NCI-H446 treated with DMSO at 0.1 percent for 48 hours (cell line): Measurements from ENCODE around the gene SPSB4.

ENCODE experiments used
- DNase-seq: peaks from one replicate; lab custom pipeline; 2025; lab: John Stamatoyannopoulos, UW

The SPSB4 gene

DNA sequence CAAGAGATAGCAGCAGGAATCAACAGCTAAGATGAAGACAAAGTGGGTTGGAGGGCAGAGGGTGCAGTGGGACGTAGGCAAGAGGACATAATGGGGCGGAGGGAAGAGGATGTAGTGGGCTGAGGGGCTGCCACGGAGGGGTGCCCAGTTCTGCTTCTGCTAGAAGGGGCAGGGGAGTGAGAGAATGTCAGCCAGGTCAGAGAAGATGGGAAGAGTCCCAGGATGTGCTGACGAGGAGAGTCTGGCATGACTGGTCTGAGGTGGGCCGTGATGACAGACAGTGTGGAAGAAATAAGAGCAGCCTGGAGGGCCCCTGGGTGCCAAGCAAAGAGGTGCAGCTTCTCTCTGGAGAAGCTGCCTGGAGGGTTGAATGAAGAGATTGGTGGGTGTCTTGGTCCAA lies 4.0 kb downstream of the SPSB4 start:
- no peak for DNase-seq

- DNase-seq = no peak
These were observed 4.6 kb downstream of the SPSB4 start for GRCh38 chr3:141055536-141056445.

GRCh38 chr3:141056751-141057171 lies 5.6 kb downstream of the SPSB4 start:
- DNase-seq = no peak

DNA sequence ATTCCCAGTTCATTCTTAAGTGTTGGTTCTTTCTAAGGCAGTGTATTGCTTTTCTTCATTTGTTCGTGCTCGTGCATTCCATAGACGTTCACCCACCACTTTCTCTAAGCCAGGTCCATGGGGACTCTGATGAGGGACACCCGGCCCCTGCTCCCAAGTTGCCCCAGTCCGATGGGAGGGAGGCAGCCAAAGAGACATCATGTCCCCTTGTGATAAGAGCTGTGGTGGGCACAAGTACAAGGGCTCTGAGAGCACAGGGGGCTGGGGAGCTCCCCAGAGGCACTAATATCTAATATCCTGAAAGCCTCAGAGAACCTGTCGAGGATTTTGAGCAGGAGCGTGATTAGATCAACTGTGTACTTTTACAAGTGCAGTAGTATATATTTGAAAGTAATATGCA lies 6.3 kb downstream of the SPSB4 start:
- DNase-seq = no peak

- no peak for DNase-seq
These were observed 7.0 kb downstream of the SPSB4 start for GRCh38 chr3:141057946-141058800.

GRCh38 chr3:141058996-141059395 lies 7.8 kb downstream of the SPSB4 start:
- no peak for DNase-seq

DNA sequence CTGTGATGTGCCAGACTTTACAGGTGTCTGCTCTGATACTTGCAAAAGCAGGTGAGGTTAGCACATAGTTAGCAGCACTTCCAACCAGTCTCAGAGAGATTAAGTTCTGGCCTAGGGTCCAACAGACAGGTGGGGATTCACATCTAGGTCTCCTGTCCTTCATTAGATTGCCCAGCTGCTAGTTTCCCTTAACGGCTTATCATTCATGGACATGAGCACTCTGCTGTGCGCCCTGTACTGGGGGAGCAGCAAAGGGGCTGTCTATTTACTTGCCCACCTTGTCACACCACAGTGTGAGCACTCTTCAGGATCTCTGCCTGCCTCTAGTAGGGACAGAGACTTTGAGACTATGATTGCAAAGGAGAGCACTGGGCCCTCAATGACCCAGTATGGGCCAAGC lies 8.7 kb downstream of the SPSB4 start:
- no peak for DNase-seq

- DNase-seq = no peak
These were observed 9.2 kb downstream of the SPSB4 start for GRCh38 chr3:141060327-141060726.

DNA sequence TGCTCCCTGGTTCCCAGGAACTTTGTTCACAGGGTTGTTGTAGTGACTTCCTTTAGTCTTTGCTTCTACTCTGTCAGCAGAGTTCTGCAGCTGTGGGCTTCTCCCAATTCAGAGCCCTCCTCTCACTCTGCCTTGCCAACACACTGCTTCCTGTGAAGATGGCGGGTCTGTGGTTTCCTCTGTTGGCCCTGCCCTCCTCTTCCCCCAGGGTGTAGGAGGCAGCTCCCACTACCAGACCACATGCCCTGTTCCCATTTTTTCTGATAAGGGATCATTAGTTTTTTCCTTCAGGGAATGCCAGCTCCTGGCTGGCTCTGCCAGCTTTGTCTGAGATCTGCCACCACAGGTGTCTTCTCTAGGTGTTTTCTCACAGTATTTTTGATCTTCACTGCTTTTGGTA lies 12.7 kb downstream of the SPSB4 start:
- DNase-seq = no peak

- DNase-seq = no peak
These were observed 13.2 kb downstream of the SPSB4 start for GRCh38 chr3:141064255-141064926.

- no peak for DNase-seq
These were observed 14.1 kb downstream of the SPSB4 start for GRCh38 chr3:141065258-141065657.

- no peak for DNase-seq
These were observed 15.0 kb downstream of the SPSB4 start for GRCh38 chr3:141065841-141066805.

GRCh38 chr3:141067206-141067974 lies 16.2 kb downstream of the SPSB4 start:
- DNase-seq = no peak

DNA sequence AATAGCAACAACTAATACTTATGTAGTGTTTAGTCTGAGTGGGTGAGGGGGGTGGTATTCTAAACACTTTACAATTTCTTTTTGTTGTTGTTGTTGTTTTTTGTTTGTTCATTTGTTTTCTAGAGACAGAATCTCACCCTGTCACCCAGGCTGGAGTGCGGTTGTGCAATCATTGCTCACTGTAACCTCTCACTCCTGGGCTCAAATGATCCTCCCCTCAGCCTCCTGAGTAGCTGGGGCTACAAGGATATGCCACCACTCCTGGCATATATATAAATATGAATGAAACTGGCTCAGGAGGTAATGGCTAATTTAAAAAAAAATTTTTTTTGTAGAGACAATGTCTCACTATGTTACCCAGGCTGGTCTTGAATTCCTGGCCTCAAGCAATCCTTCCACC lies 19.1 kb downstream of the SPSB4 start:
- DNase-seq = no peak

GRCh38 chr3:141070727-141071357 lies 19.7 kb downstream of the SPSB4 start:
- DNase-seq = no peak

DNA sequence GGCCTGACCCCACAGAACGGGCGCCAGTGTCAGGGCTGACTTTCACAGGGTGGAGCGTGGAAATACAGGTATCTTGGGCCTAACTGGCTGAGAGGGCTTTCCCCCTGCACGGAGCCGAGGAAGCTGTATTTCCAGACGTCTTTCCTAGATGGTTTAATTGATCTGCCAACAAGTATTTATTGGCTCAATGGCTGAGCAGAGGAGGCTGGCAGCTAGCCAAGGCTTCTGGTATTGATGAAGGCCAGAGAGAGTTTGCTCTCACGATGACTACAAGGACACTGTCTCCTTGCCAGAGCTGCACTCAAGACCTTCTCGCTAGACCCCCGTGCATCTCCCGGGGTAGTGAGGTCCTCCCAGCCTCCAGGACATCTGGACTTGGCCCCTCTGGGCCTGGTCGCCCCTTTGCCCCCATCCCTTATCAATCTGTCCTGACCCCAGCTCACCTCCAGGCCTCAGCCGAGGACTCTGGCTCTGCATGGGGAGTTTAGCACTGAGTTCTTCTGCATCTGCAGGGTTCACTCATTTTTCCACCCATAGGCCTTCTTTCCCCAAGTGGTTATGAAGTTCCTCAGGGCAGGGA lies 20.6 kb downstream of the SPSB4 start:
- DNase-seq = no peak

DNA sequence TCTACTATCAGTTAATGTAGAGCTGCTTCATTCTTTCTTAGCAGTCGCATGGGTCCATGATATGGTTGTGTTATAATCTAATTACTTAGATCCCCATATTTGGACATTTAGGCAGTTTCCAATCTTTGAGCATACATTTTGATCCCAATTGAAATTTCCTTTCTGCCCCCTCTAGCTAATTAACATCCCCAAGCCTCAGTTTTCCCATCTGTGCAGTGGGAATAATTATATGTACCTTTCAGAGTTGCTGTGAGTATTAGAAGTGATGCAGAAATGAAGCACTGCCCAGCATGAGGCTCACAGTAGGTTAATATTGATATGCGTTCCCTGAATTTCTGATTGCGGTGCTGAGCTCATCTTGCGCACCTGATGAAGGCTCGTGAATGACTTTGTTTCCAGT lies 21.8 kb downstream of the SPSB4 start:
- no peak for DNase-seq

DNA sequence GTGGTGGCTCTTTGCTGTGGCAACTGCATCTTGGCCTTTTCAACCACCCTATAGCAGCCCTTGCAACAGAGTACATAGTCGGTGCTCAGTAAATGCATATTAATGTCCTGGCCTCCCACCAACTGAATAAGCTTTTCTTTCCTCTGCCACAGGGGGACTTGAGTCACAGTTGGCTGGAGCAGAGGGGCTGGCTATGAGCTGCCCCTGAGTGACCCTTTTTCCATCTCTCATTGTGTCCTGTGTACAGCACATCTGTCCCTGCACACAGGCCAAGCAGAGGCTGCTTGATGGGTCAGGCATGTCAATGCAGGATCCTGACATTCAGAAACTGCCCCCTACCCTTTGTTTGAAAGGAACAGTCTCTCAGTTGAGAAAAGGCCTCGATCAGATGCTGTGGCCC lies 22.4 kb downstream of the SPSB4 start:
- no peak for DNase-seq

DNA sequence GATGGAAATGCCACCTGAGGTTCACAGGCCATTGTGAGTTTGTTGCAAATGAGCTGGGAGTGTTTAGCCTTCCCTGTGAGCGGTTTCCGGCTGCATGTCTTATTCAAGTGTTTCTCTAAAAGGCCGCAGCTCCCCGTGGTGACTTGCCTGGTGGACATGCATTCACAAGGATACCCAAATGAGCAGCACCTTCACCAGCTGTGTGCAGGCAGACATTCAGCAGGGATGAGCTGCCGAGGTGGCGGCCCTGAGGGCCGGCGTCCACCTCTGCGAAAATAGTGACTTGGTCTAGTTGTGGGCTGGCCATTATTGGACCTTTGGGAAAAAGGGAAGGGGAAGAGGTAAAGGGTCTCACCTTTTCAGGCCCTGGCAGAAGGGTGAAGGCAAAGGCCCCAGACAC lies 23.4 kb downstream of the SPSB4 start:
- DNase-seq = no peak
